EH (cell line): ENCODE data around the gene HAUS2.
A peak's percentile ranks its signal among the peaks of the same experiment; 100 is the strongest.
"Not testable (repeated sequence)": the region's sequence is repeated elsewhere in the genome, so short reads cannot be mapped to it uniquely, and the experiment has no call there.

Source experiments
- DNase-seq: peaks from one replicate; pipeline ENCODE4 v3.0.0-alpha.2; 2015; ENCODE audit warnings: low read depth

The HAUS2 gene

GRCh38 chr15:42548249-42549031 lies at the start of gene HAUS2, which contains the start of gene LRRC57:
TSS of gene HAUS2 (plus strand) at chr15:42548838. CDS start at chr15:42548873, 35 bp downstream.
TSS of gene LRRC57 (minus strand) at chr15:42548793. CDS start at chr15:42548434, 359 bp downstream.
- DNase-seq: peak; percentile 83

GRCh38 chr15:42499858-42500609 lies 48.6 kb upstream of the HAUS2 start:
- DNase-seq: peak; percentile 25

- no peak for DNase-seq
These were observed 46.2 kb upstream of the HAUS2 start for GRCh38 chr15:42502477-42502876.

- DNase-seq: no peak
These were observed 44.8 kb upstream of the HAUS2 start for GRCh38 chr15:42503825-42504224.

GRCh38 chr15:42504631-42505030 lies 44.0 kb upstream of the HAUS2 start:
- DNase-seq: no peak

GRCh38 chr15:42507514-42507913 lies 41.1 kb upstream of the HAUS2 start:
- DNase-seq: peak; percentile 34

- DNase-seq: peak; percentile 22
These were observed 40.4 kb upstream of the HAUS2 start for GRCh38 chr15:42508263-42508690.

- peak; percentile 26 for DNase-seq
These were observed 38.2 kb upstream of the HAUS2 start for GRCh38 chr15:42510258-42511006.

- peak; percentile 69 for DNase-seq
These were observed 37.6 kb upstream of the HAUS2 start for GRCh38 chr15:42511007-42511391.

GRCh38 chr15:42523331-42523730 lies 25.3 kb upstream of the HAUS2 start:
- DNase-seq: no peak

GRCh38 chr15:42528970-42529369 lies 19.7 kb upstream of the HAUS2 start:
- DNase-seq: no peak

GRCh38 chr15:42533246-42533645 lies 15.4 kb upstream of the HAUS2 start:
- DNase-seq: no peak

GRCh38 chr15:42544853-42545629 lies 3.6 kb upstream of the HAUS2 start:
- DNase-seq: peak; percentile 27

- DNase-seq: no peak
These were observed 755 bp upstream of the HAUS2 start for GRCh38 chr15:42547918-42548248.

GRCh38 chr15:42549032-42549491 lies 424 bp downstream of the HAUS2 start:
- peak; percentile 57 for DNase-seq

GRCh38 chr15:42549741-42550392 lies 1.2 kb downstream of the HAUS2 start:
- no peak for DNase-seq

GRCh38 chr15:42553554-42553953 lies 4.9 kb downstream of the HAUS2 start:
- no peak for DNase-seq

GRCh38 chr15:42556550-42557207 lies 8.0 kb downstream of the HAUS2 start:
- DNase-seq: not testable (repeated sequence)

GRCh38 chr15:42558739-42559138 lies 10.1 kb downstream of the HAUS2 start:
- no peak for DNase-seq

- DNase-seq: peak; percentile 99
These were observed 26.8 kb downstream of the HAUS2 start, which contains the start of gene STARD9 for GRCh38 chr15:42575188-42576039. TSS of gene STARD9 (plus strand) at chr15:42575606. CDS start at chr15:42575716, 110 bp downstream.
